Esophagus squamous epithelium (tissue), 4 donors: Measurements from ENCODE around the gene NPTX2.

Experiments used
- POLR2A ChIP-seq, 4 donors: fragments of 450-650 bp; IDR thresholded peaks; one replicate each; pipeline ENCODE4 v1.6.1; 2017; ENCODE audit warnings: antibody characterized with exemption in 4 of 4, mild to moderate bottlenecking in 4 of 4, moderate library complexity in 3 of 4
- TF ChIP-seq, protein P1 (sequence below), 6 experiments: fragments of 450-650 bp in 4 of 6; fragments of 200-600 bp in 2 of 6; sonication (generic) in 2 of 6; IDR thresholded peaks; one replicate each; pipeline ENCODE4 v1.5.1; 2016 to 2019; ENCODE audit warnings: antibody characterized with exemption in 6 of 6, mild to moderate bottlenecking in 4 of 6, moderate library complexity in 4 of 6

DNA sequence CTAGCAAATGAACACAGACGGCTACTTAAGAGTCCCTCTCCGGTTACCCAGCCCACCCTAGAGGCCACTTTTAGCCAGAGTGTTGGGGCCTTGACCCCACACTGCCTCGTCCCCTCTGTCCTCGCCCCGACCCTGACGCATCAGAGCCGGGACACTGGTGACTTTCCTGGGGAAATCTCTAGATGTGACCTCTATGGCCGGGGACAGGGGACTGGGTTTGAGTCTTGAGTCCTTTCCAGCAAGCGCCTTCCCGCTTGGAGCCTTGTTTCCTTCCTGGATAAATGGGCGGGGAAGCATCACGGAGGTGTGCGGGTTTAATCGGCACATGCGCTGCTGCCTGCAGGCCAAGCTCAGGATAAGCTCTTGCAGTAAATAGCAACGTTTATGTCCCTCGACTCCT lies 40.7 kb downstream of the NPTX2 start:
- TF ChIP-seq, protein P1, sequence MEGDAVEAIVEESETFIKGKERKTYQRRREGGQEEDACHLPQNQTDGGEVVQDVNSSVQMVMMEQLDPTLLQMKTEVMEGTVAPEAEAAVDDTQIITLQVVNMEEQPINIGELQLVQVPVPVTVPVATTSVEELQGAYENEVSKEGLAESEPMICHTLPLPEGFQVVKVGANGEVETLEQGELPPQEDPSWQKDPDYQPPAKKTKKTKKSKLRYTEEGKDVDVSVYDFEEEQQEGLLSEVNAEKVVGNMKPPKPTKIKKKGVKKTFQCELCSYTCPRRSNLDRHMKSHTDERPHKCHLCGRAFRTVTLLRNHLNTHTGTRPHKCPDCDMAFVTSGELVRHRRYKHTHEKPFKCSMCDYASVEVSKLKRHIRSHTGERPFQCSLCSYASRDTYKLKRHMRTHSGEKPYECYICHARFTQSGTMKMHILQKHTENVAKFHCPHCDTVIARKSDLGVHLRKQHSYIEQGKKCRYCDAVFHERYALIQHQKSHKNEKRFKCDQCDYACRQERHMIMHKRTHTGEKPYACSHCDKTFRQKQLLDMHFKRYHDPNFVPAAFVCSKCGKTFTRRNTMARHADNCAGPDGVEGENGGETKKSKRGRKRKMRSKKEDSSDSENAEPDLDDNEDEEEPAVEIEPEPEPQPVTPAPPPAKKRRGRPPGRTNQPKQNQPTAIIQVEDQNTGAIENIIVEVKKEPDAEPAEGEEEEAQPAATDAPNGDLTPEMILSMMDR (IDR thresholded peaks at IDR 0.05), result no peak
- no peak for TF ChIP-seq POLR2A (IDR thresholded peaks at IDR 0.05)
